ENCODE measurements around the gene LENG9.
"Not testable (repeated sequence)": the region's sequence is repeated elsewhere in the genome, so short reads cannot be mapped to it uniquely, and the experiment has no call there.

Gene LENG9

DNA sequence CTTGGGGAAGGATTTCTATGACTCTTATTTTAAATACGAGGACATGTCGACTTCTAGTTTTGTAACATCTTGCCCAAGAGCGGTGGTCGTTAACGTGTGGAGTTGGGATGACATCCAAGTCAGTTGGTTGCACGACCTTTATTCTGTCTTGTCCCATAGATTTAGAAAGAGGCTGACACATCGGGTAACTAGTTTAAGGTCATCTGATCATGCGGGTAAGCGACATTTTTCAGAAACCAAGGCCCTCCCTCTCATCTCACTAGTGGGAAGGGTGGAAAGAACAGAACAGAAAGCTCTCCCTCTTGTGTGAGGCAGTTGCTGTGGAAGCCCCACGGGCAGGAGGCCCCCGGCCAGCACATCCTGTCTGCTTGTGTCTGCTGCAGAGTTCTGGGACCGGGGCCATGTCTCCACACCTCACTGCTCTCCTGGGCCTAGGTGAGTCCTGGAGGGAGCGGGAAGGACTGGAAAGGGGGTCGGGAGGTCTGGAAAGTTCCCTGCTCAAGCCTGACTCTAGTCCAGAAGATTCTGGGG is 39.0 kb upstream of the LENG9 start, which contains the start of gene LAIR2:
Gene LAIR2 (plus strand): TSS at position 314 of the 531 bp plus-strand sequence. CDS start 88 bp downstream, at position 402.
- no peaks in the 10 kb centered on the region for H3K36me3 ChIP-seq (ENCODE audit: control insufficient read depth in 2 of 2, insufficient read depth in 1 of 2, low read length in 2 of 2)
- H3K9me3 ChIP-seq (ENCODE audit: control insufficient read depth, insufficient read depth, low read depth, low read length) = no peaks in the 10 kb centered on the region
- ChIA-PET POLR2A (no interaction called here), CTCF (interaction anchor here (1.7 kb wide), 1 partner anchor 22 kb away, joined by 9 read pairs; no protein-coding TSS in a partner anchor)
- no peak within 1 kb of the TSS for H3K4me3 ChIP-seq (ENCODE audit: low read depth, low read length)
- H3K4me1 ChIP-seq (ENCODE audit: control insufficient read depth, insufficient read depth, low read length) = no peaks in the 10 kb centered on the region
- TF ChIP-seq, protein P1, sequence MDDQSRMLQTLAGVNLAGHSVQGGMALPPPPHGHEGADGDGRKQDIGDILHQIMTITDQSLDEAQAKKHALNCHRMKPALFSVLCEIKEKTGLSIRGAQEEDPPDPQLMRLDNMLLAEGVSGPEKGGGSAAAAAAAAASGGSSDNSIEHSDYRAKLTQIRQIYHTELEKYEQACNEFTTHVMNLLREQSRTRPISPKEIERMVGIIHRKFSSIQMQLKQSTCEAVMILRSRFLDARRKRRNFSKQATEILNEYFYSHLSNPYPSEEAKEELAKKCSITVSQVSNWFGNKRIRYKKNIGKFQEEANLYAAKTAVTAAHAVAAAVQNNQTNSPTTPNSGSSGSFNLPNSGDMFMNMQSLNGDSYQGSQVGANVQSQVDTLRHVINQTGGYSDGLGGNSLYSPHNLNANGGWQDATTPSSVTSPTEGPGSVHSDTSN (CRISPR knock-in tag; IDR thresholded peaks at IDR 0.05) = no peak
- TF ChIP-seq, protein P2, sequence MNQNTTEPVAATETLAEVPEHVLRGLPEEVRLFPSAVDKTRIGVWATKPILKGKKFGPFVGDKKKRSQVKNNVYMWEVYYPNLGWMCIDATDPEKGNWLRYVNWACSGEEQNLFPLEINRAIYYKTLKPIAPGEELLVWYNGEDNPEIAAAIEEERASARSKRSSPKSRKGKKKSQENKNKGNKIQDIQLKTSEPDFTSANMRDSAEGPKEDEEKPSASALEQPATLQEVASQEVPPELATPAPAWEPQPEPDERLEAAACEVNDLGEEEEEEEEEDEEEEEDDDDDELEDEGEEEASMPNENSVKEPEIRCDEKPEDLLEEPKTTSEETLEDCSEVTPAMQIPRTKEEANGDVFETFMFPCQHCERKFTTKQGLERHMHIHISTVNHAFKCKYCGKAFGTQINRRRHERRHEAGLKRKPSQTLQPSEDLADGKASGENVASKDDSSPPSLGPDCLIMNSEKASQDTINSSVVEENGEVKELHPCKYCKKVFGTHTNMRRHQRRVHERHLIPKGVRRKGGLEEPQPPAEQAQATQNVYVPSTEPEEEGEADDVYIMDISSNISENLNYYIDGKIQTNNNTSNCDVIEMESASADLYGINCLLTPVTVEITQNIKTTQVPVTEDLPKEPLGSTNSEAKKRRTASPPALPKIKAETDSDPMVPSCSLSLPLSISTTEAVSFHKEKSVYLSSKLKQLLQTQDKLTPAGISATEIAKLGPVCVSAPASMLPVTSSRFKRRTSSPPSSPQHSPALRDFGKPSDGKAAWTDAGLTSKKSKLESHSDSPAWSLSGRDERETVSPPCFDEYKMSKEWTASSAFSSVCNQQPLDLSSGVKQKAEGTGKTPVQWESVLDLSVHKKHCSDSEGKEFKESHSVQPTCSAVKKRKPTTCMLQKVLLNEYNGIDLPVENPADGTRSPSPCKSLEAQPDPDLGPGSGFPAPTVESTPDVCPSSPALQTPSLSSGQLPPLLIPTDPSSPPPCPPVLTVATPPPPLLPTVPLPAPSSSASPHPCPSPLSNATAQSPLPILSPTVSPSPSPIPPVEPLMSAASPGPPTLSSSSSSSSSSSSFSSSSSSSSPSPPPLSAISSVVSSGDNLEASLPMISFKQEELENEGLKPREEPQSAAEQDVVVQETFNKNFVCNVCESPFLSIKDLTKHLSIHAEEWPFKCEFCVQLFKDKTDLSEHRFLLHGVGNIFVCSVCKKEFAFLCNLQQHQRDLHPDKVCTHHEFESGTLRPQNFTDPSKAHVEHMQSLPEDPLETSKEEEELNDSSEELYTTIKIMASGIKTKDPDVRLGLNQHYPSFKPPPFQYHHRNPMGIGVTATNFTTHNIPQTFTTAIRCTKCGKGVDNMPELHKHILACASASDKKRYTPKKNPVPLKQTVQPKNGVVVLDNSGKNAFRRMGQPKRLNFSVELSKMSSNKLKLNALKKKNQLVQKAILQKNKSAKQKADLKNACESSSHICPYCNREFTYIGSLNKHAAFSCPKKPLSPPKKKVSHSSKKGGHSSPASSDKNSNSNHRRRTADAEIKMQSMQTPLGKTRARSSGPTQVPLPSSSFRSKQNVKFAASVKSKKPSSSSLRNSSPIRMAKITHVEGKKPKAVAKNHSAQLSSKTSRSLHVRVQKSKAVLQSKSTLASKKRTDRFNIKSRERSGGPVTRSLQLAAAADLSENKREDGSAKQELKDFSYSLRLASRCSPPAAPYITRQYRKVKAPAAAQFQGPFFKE (tag by site-specific recombination; IDR thresholded peaks at IDR 0.05; ENCODE audit: borderline replicate concordance) = no peak
- TF ChIP-seq, protein P3, sequence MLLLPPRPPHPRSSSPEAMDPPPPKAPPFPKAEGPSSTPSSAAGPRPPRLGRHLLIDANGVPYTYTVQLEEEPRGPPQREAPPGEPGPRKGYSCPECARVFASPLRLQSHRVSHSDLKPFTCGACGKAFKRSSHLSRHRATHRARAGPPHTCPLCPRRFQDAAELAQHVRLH (tag by site-specific recombination; IDR thresholded peaks at IDR 0.05) = no peak
- no peak for TF ChIP-seq REPIN1 (tag by site-specific recombination; IDR thresholded peaks at IDR 0.05; ENCODE audit: low read depth)
- no peak for TF ChIP-seq ZSCAN16 (tag by site-specific recombination; IDR thresholded peaks at IDR 0.05)
- TF ChIP-seq, protein P4, sequence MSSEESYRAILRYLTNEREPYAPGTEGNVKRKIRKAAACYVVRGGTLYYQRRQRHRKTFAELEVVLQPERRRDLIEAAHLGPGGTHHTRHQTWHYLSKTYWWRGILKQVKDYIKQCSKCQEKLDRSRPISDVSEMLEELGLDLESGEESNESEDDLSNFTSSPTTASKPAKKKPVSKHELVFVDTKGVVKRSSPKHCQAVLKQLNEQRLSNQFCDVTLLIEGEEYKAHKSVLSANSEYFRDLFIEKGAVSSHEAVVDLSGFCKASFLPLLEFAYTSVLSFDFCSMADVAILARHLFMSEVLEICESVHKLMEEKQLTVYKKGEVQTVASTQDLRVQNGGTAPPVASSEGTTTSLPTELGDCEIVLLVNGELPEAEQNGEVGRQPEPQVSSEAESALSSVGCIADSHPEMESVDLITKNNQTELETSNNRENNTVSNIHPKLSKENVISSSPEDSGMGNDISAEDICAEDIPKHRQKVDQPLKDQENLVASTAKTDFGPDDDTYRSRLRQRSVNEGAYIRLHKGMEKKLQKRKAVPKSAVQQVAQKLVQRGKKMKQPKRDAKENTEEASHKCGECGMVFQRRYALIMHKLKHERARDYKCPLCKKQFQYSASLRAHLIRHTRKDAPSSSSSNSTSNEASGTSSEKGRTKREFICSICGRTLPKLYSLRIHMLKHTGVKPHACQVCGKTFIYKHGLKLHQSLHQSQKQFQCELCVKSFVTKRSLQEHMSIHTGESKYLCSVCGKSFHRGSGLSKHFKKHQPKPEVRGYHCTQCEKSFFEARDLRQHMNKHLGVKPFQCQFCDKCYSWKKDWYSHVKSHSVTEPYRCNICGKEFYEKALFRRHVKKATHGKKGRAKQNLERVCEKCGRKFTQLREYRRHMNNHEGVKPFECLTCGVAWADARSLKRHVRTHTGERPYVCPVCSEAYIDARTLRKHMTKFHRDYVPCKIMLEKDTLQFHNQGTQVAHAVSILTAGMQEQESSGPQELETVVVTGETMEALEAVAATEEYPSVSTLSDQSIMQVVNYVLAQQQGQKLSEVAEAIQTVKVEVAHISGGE (tag by site-specific recombination; conservative IDR thresholded peaks at IDR 0.05; ENCODE audit: low read depth) = no peak
- TF ChIP-seq ZNF658 (tag by site-specific recombination; IDR thresholded peaks at IDR 0.05) = no peak
- TF ChIP-seq GLI2 (tag by site-specific recombination; IDR thresholded peaks at IDR 0.05; ENCODE audit: borderline replicate concordance, low read depth) = no peak
- H3K27ac ChIP-seq (ENCODE audit: extremely low read depth, low read depth, low read length) = no peak within 1 kb of the TSS

DNA sequence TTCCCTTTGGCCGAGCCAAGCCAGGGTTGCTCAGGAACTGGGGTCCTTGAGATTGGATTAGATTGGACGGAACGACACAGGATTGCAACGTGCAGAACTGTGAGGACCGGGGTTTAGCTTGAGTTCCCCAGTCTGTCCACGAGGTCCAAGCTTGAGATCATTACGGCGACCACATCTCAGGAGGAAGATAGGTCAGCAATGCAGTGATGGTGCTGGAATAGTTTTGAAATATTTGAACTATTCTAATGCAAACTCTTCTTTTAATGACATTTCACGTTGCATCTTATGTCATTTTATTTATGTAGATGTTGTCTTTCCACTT is 34.8 kb upstream of the LENG9 start:
- H3K4me1 ChIP-seq (ENCODE audit: control insufficient read depth, insufficient read depth, low read length); H3K4me3 ChIP-seq (ENCODE audit: low read depth, low read length); H3K27ac ChIP-seq (ENCODE audit: extremely low read depth, low read depth, low read length); POLR2A ChIA-PET; H3K36me3 ChIP-seq (ENCODE audit: control insufficient read depth in 2 of 2, insufficient read depth in 1 of 2, low read length in 2 of 2); H3K9me3 ChIP-seq (ENCODE audit: control insufficient read depth, insufficient read depth, low read depth, low read length): not testable (repeated sequence)
- CTCF ChIA-PET = interaction anchor here (0.6 kb wide), 1 partner anchor 686 kb away, joined by 3 read pairs; no protein-coding TSS in a partner anchor

DNA sequence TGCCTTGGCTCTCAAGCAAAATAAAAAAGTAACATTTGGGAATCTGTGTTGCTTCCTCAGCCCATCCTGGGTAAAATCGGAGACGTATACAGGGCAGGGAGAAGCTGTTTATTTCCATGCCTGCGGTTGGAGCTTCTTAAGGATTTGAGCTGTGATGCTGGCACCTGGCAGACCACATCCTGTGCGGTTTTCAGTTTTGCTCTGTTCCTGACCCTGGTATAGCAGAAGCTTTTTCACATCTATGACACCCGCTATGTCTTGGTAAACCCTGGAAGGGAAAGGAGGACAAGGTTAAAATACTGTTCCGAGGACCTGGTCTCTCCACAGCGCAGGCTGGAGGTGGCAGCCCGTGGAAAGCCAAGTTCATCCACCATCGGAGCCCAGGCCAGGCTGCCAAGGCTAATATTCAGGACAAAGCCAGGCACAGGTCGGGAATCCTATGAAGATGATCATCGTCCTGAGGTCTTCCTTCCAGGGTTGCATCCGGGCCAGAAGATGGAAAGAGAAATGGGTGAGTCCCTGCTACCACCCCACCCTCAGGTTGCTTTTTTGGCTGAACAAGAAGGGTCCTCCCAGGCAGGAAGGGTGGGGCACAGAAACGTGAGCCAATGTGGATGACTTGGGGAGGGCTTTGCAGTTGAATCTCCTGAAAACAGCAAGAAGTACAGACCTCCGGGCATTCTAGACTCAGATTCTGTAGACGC is 34.3 kb upstream of the LENG9 start:
- CTCF ChIA-PET; POLR2A ChIA-PET; H3K9me3 ChIP-seq (ENCODE audit: control insufficient read depth, insufficient read depth, low read depth, low read length); H3K27ac ChIP-seq (ENCODE audit: extremely low read depth, low read depth, low read length); H3K36me3 ChIP-seq (ENCODE audit: control insufficient read depth in 2 of 2, insufficient read depth in 1 of 2, low read length in 2 of 2); H3K4me1 ChIP-seq (ENCODE audit: control insufficient read depth, insufficient read depth, low read length); H3K4me3 ChIP-seq (ENCODE audit: low read depth, low read length): not testable (repeated sequence)

DNA sequence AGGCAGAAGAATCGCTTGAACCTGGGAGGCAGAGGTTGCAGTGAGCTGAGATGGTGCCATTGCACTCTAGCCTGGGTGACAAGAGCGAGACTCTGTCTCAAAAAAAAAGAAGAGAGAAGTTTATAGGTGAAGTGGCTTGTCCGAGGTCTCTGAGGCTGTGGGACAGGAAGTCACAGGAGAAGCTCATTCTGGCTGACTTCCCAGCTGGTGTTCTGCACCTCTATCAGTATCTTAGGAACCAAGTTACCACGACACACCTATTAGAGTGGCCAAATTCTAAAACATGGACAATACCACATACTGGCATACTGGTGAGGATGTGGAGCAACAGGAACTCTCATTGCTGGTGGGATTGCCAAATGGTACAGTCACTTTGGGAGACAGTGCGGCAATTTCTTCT is 31.7 kb upstream of the LENG9 start:
- POLR2A ChIA-PET = interaction anchor here (0.6 kb wide), 1 partner anchor 1037 kb away, joined by 10 read pairs; no protein-coding TSS in a partner anchor
- CTCF ChIA-PET = interaction anchor here (1.2 to 1.8 kb wide), 3 partner anchors 13 to 17 kb away, joined by 6 to 7 read pairs (median 7); no protein-coding TSS in a partner anchor
- not testable (repeated sequence) for H3K36me3 ChIP-seq (ENCODE audit: control insufficient read depth in 2 of 2, insufficient read depth in 1 of 2, low read length in 2 of 2); H3K27ac ChIP-seq (ENCODE audit: extremely low read depth, low read depth, low read length); H3K4me3 ChIP-seq (ENCODE audit: low read depth, low read length); H3K4me1 ChIP-seq (ENCODE audit: control insufficient read depth, insufficient read depth, low read length); H3K9me3 ChIP-seq (ENCODE audit: control insufficient read depth, insufficient read depth, low read depth, low read length)
